ENCODE measurements around the gene CLDN1. TPM values are rescaled to one million over a fixed set of nuclear protein-coding genes. Genes with fewer than 3 reads are reported as not detected.
A peak's percentile ranks its signal among the peaks of the same experiment; 100 is the strongest.

CLDN1 gene
- total RNA-seq, 8 experiments from 2014 or later: 0.14 to 32.0 (median 1.1) TPM; not detected in 1

GRCh38 chr3:190305406-190305805, 16.8 kb downstream of the CLDN1 start:
- H3K4me1 ChIP-seq (replicated peaks in 1 of 2): no peaks in the 10 kb centered on the region
- no peak overlapping the region for H3K27ac ChIP-seq
- H3K4me3 ChIP-seq: no peak overlapping the region
- no peak for ATAC-seq (replicated peaks in 6 of 8)
- in situ Hi-C loops (cut with MboI; ENCODE audit: low pct_unique_long_range_greater_than_20kb in 2 of 9, low sequenced_read_pairs in 9 of 9, unreplicated experiment in 9 of 9): no loop called here

GRCh38 chr3:190303884-190304283, 18.4 kb downstream of the CLDN1 start:
- H3K4me3 ChIP-seq: no peak overlapping the region
- in situ Hi-C loops (cut with MboI; ENCODE audit: low pct_unique_long_range_greater_than_20kb in 2 of 9, low sequenced_read_pairs in 9 of 9, unreplicated experiment in 9 of 9): no loop called here
- H3K27ac ChIP-seq: no peak overlapping the region
- no peak for ATAC-seq (replicated peaks in 6 of 8)
- no peaks in the 10 kb centered on the region for H3K4me1 ChIP-seq (replicated peaks in 1 of 2)
- WGBS, 10 experiments: 67% methylated on average over 1 of the region's 1 CpG; no CpG with 5 or more reads in 9 of the 10 experiments

- peak in 2 of 8 experiments; percentile 15 to 57 for ATAC-seq (replicated peaks in 6 of 8)
- WGBS, 10 experiments: 27 to 100% (median 79%) methylated on average over 1 to 3 of the region's 3 CpGs; no CpG with 5 or more reads in 2 of the 10 experiments
- H3K4me1 ChIP-seq (replicated peaks in 1 of 2): no peaks in the 10 kb centered on the region
- in situ Hi-C loops (cut with MboI; ENCODE audit: low pct_unique_long_range_greater_than_20kb in 2 of 9, low sequenced_read_pairs in 9 of 9, unreplicated experiment in 9 of 9): no loop called here
- H3K27ac ChIP-seq: no peak overlapping the region
- no peak overlapping the region for H3K4me3 ChIP-seq
These were observed 19.9 kb downstream of the CLDN1 start for GRCh38 chr3:190302212-190302867.

- no peak for ATAC-seq (replicated peaks in 6 of 8)
- 0 to 100% (median 67%) methylated on average over 3 of the region's 3 CpGs; no CpG with 5 or more reads in 2 of the 10 experiments for WGBS, 10 experiments
- no peak overlapping the region for H3K4me3 ChIP-seq
- no peak overlapping the region for H3K27ac ChIP-seq
- no peaks in the 10 kb centered on the region for H3K4me1 ChIP-seq (replicated peaks in 1 of 2)
- in situ Hi-C loops (cut with MboI; ENCODE audit: low pct_unique_long_range_greater_than_20kb in 2 of 9, low sequenced_read_pairs in 9 of 9, unreplicated experiment in 9 of 9): no loop called here
These were observed 20.7 kb downstream of the CLDN1 start for GRCh38 chr3:190301591-190301990.

- WGBS, 10 experiments: 33 to 100% (median 72%) methylated on average over 1 to 4 of the region's 4 CpGs; no CpG with 5 or more reads in 6 of the 10 experiments
- ATAC-seq (replicated peaks in 6 of 8): no peak
- in situ Hi-C loops (cut with MboI; ENCODE audit: low pct_unique_long_range_greater_than_20kb in 2 of 9, low sequenced_read_pairs in 9 of 9, unreplicated experiment in 9 of 9): no loop called here
These were observed 22.3 kb downstream of the CLDN1 start for GRCh38 chr3:190299969-190300368.

GRCh38 chr3:190294030-190294429, 28.2 kb downstream of the CLDN1 start:
- H3K4me3 ChIP-seq: no peak overlapping the region
- no peaks in the 10 kb centered on the region for H3K4me1 ChIP-seq (replicated peaks in 1 of 2)
- no peak overlapping the region for H3K27ac ChIP-seq
- in situ Hi-C loops (cut with MboI; ENCODE audit: low pct_unique_long_range_greater_than_20kb in 2 of 9, low sequenced_read_pairs in 9 of 9, unreplicated experiment in 9 of 9): no loop called here
- ATAC-seq (replicated peaks in 6 of 8): no peak

More at GRCh38 chr3:190299969-190300368, 22.3 kb downstream of the CLDN1 start:
- H3K4me1 ChIP-seq (replicated peaks in 1 of 2): no peaks in the 10 kb centered on the region
- no peak overlapping the region for H3K27ac ChIP-seq
- H3K4me3 ChIP-seq: no peak overlapping the region

- ATAC-seq (replicated peaks in 6 of 8): no peak
- H3K4me3 ChIP-seq: no peak overlapping the region
- no peaks in the 10 kb centered on the region for H3K4me1 ChIP-seq (replicated peaks in 1 of 2)
- 57 to 95% (median 86%) methylated on average over 1 to 3 of the region's 3 CpGs; no CpG with 5 or more reads in 1 of the 10 experiments for WGBS, 10 experiments
- H3K27ac ChIP-seq: no peak overlapping the region
- in situ Hi-C loops (cut with MboI; ENCODE audit: low pct_unique_long_range_greater_than_20kb in 2 of 9, low sequenced_read_pairs in 9 of 9, unreplicated experiment in 9 of 9): no loop called here
These were observed 28.6 kb downstream of the CLDN1 start for GRCh38 chr3:190293621-190294020.

GRCh38 chr3:190291994-190292584, 30.2 kb downstream of the CLDN1 start:
- Histone ChIP-seq H3K4me3 (no peak overlapping the region), H3K4me1 (replicated peaks in 1 of 2) (no peaks in the 10 kb centered on the region), H3K27ac (no peak overlapping the region)
- ATAC-seq (replicated peaks in 6 of 8): no peak
- in situ Hi-C loops (cut with MboI; ENCODE audit: low pct_unique_long_range_greater_than_20kb in 2 of 9, low sequenced_read_pairs in 9 of 9, unreplicated experiment in 9 of 9): no loop called here
- WGBS, 10 experiments: 0 to 80% (median 40%) methylated on average over 1 to 2 of the region's 3 CpGs; no CpG with 5 or more reads in 3 of the 10 experiments

- H3K4me1 ChIP-seq (replicated peaks in 1 of 2): no peaks in the 10 kb centered on the region
- no peak for ATAC-seq (replicated peaks in 6 of 8)
- no peak overlapping the region for H3K27ac ChIP-seq
- in situ Hi-C loops (cut with MboI; ENCODE audit: low pct_unique_long_range_greater_than_20kb in 2 of 9, low sequenced_read_pairs in 9 of 9, unreplicated experiment in 9 of 9): no loop called here
- whole genome bisulfite sequencing, 10 experiments: 20 to 100% (median 59%) methylated on average over 1 to 2 of the region's 2 CpGs
- no peak overlapping the region for H3K4me3 ChIP-seq
These were observed 32.3 kb downstream of the CLDN1 start for GRCh38 chr3:190289989-190290388.

GRCh38 chr3:190288836-190289235, 33.4 kb downstream of the CLDN1 start:
- in situ Hi-C loops (cut with MboI; ENCODE audit: low pct_unique_long_range_greater_than_20kb in 2 of 9, low sequenced_read_pairs in 9 of 9, unreplicated experiment in 9 of 9): no loop called here
- H3K4me1 ChIP-seq (replicated peaks in 1 of 2): no peaks in the 10 kb centered on the region
- WGBS, 10 experiments: 0 to 88% (median 68%) methylated on average over 1 to 2 of the region's 2 CpGs; no CpG with 5 or more reads in 6 of the 10 experiments
- no peak for ATAC-seq (replicated peaks in 6 of 8)
- no peak overlapping the region for H3K4me3 ChIP-seq
- H3K27ac ChIP-seq: no peak overlapping the region

GRCh38 chr3:190286014-190286413, 36.2 kb downstream of the CLDN1 start:
- Histone ChIP-seq H3K4me1 (replicated peaks in 1 of 2) (no peaks in the 10 kb centered on the region), H3K4me3 (no peak overlapping the region), H3K27ac (no peak overlapping the region)
- no peak for ATAC-seq (replicated peaks in 6 of 8)
- WGBS, 10 experiments: 0 to 93% (median 53%) methylated on average over 1 of the region's 1 CpG; no CpG with 5 or more reads in 2 of the 10 experiments
- in situ Hi-C loops (cut with MboI; ENCODE audit: low pct_unique_long_range_greater_than_20kb in 2 of 9, low sequenced_read_pairs in 9 of 9, unreplicated experiment in 9 of 9): no loop called here

GRCh38 chr3:190281308-190282051, 40.8 kb downstream of the CLDN1 start:
- 0 to 88% (median 63%) methylated on average over 1 to 4 of the region's 4 CpGs; no CpG with 5 or more reads in 3 of the 10 experiments for WGBS, 10 experiments
- Histone ChIP-seq H3K27ac (no peak overlapping the region), H3K4me1 (replicated peaks in 1 of 2) (no peaks in the 10 kb centered on the region), H3K4me3 (no peak overlapping the region)
- in situ Hi-C loops (cut with MboI; ENCODE audit: low pct_unique_long_range_greater_than_20kb in 2 of 9, low sequenced_read_pairs in 9 of 9, unreplicated experiment in 9 of 9): no loop called here
- no peak for ATAC-seq (replicated peaks in 6 of 8)

GRCh38 chr3:190279690-190280089, 42.6 kb downstream of the CLDN1 start:
- no peak overlapping the region for H3K4me3 ChIP-seq
- no peak for ATAC-seq (replicated peaks in 6 of 8)
- no peak overlapping the region for H3K27ac ChIP-seq
- in situ Hi-C loops (cut with MboI; ENCODE audit: low pct_unique_long_range_greater_than_20kb in 2 of 9, low sequenced_read_pairs in 9 of 9, unreplicated experiment in 9 of 9): no loop called here
- no peaks in the 10 kb centered on the region for H3K4me1 ChIP-seq (replicated peaks in 1 of 2)

Data from motor neuron (in vitro differentiated cells).